ENCODE results near the gene IGFN1. TPM values are rescaled to one million over a fixed set of nuclear protein-coding genes. Genes with fewer than 3 reads are reported as not detected.

IGFN1 gene
- total RNA-seq, 2 experiments from 2014 or later: not detected

GRCh38 chr1:201258763-201259230, 68.2 kb downstream of the IGFN1 start:
- no peak for DNase-seq
- H3K4me1 Mint-ChIP-seq (ENCODE audit: low read depth): peaks cover 5% of the 10 kb centered on the region
- CTCF ChIA-PET: no interaction called here
- peaks cover 28% of the 10 kb centered on the region for H3K27me3 Mint-ChIP-seq
- Histone ChIP-seq H3K4me3 (ENCODE audit: low read length) (no peak overlapping the region), H3K27me3 (ENCODE audit: control insufficient read depth in 1 of 2, insufficient read depth in 2 of 2, low read length in 2 of 2) (peaks cover 11 to 22% of the 10 kb centered on the region in 2 experiments), H3K36me3 (ENCODE audit: insufficient read depth, low read length) (no peaks in the 10 kb centered on the region), H3K9me3 (ENCODE audit: control insufficient read depth in 1 of 2, insufficient read depth in 1 of 2, low read length in 2 of 2) (peaks cover 0 to 28% of the 10 kb centered on the region in 2 experiments), H3K4me1 (ENCODE audit: insufficient read depth, low read length) (peaks cover 15% of the 10 kb centered on the region), H3K27ac (ENCODE audit: low read depth in 1 of 2, low read length in 2 of 2) (no peak overlapping the region)
- POLR2A ChIA-PET: no interaction called here
- H3K9me3 Mint-ChIP-seq: no peaks in the 10 kb centered on the region
- no peak overlapping the region for H3K4me3 Mint-ChIP-seq
- intact Hi-C loops (cut with DNase I, micrococcal nuclease): no loop called here
- no peak for TF ChIP-seq CTCF (IDR thresholded peaks at IDR 0.05)
- no peaks in the 10 kb centered on the region for H3K36me3 Mint-ChIP-seq (ENCODE audit: low read depth)
- no peak overlapping the region for H3K27ac Mint-ChIP-seq
- ATAC-seq (ENCODE audit: poor library complexity): no peak

GRCh38 chr1:201259476-201260235, 69.0 kb downstream of the IGFN1 start:
- H3K27me3 ChIP-seq (ENCODE audit: control insufficient read depth in 1 of 2, insufficient read depth in 2 of 2, low read length in 2 of 2): peaks cover 11 to 22% of the 10 kb centered on the region in 2 experiments
- Mint-ChIP-seq H3K27ac (no peak overlapping the region), H3K4me3 (no peak overlapping the region), H3K27me3 (peaks cover 35% of the 10 kb centered on the region), H3K4me1 (ENCODE audit: low read depth) (peaks cover 5% of the 10 kb centered on the region), H3K36me3 (ENCODE audit: low read depth) (no peaks in the 10 kb centered on the region), H3K9me3 (no peaks in the 10 kb centered on the region)
- DNase-seq: no peak
- H3K9me3 ChIP-seq (ENCODE audit: control insufficient read depth in 1 of 2, insufficient read depth in 1 of 2, low read length in 2 of 2): peaks cover 0 to 28% of the 10 kb centered on the region in 2 experiments
- no peak for ATAC-seq (ENCODE audit: poor library complexity)
- peak overlapping the region; percentile 19 for H3K4me3 ChIP-seq (ENCODE audit: low read length)
- peaks cover 12% of the 10 kb centered on the region for H3K4me1 ChIP-seq (ENCODE audit: insufficient read depth, low read length)
- ChIA-PET CTCF (no interaction called here), POLR2A (no interaction called here)
- no peak for TF ChIP-seq CTCF (IDR thresholded peaks at IDR 0.05)
- intact Hi-C loops (cut with DNase I, micrococcal nuclease): no loop called here
- no peak overlapping the region for H3K27ac ChIP-seq (ENCODE audit: low read depth in 1 of 2, low read length in 2 of 2)
- H3K36me3 ChIP-seq (ENCODE audit: insufficient read depth, low read length): no peaks in the 10 kb centered on the region

DNA sequence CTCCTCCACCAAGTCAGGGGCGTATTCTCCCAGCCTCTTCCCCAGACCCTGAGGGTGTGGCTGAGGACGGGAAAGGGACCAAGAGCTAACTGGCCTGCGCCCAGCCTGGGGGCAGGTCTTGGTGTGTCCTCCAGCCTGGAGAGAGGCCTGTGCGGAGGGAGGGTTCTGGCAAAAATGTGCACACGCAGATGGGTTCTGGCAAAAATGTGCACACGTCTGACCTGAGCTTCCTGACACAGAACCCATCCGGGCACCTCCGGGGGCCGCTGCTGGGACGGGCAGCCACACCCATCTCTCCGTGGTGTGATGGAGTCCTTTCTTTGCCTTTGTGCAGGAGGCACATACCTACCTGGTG, 69.6 kb downstream of the IGFN1 start:
- Mint-ChIP-seq H3K9me3 (no peaks in the 10 kb centered on the region), H3K27ac (no peak overlapping the region), H3K4me1 (ENCODE audit: low read depth) (peaks cover 5% of the 10 kb centered on the region), H3K27me3 (peaks cover 36% of the 10 kb centered on the region), H3K4me3 (no peak overlapping the region), H3K36me3 (ENCODE audit: low read depth) (no peaks in the 10 kb centered on the region)
- H3K4me1 ChIP-seq (ENCODE audit: insufficient read depth, low read length): peaks cover 8% of the 10 kb centered on the region
- CTCF ChIA-PET: no interaction called here
- POLR2A ChIA-PET: no interaction called here
- H3K9me3 ChIP-seq (ENCODE audit: control insufficient read depth in 1 of 2, insufficient read depth in 1 of 2, low read length in 2 of 2): peaks cover 0 to 28% of the 10 kb centered on the region in 2 experiments
- no peak overlapping the region for H3K4me3 ChIP-seq (ENCODE audit: low read length)
- intact Hi-C loops (cut with DNase I, micrococcal nuclease): no loop called here
- TF ChIP-seq CTCF (IDR thresholded peaks at IDR 0.05): no peak
- ATAC-seq (ENCODE audit: poor library complexity) (no peak), DNase-seq (no peak)
- H3K27me3 ChIP-seq (ENCODE audit: control insufficient read depth in 1 of 2, insufficient read depth in 2 of 2, low read length in 2 of 2): peaks cover 11 to 22% of the 10 kb centered on the region in 2 experiments
- no peak overlapping the region for H3K27ac ChIP-seq (ENCODE audit: low read depth in 1 of 2, low read length in 2 of 2)
- no peaks in the 10 kb centered on the region for H3K36me3 ChIP-seq (ENCODE audit: insufficient read depth, low read length)

Measured in CD4-positive, alpha-beta T cell (primary cell).